GM12878 (cell line): ENCODE results near the gene TMEM163. TPM values are rescaled to one million over a fixed set of nuclear protein-coding genes. Genes with fewer than 3 reads are reported as not detected.

ENCODE experiments used
- ATAC-seq: fragments of 200-7000 bp; cut with Tn5 transposase; 3 replicates; pipeline ENCODE4 v1.9.1; 2020; ENCODE audit warnings: mild to moderate bottlenecking, moderate library complexity
- BruUV-seq: library from RNA; stranded (reverse); fragments of 400-500 nt; replicated peaks from 2 replicates; lab custom pipeline; 2021; lab: Mats Ljungman, UMichigan
- CTCF ChIA-PET: fragments of 300-600 bp; sonication (Branson Sonifier 250); formaldehyde crosslinking; extraction: SDS; loops from one replicate; lab custom pipeline; 2021; ENCODE audit warnings: inconsistent platforms; lab: Yijun Ruan, JAX
- POLR2A ChIA-PET: fragments of 350-600 bp; formaldehyde crosslinking; extraction: SDS; loops from one replicate; lab custom pipeline; 2021; ENCODE audit warnings: inconsistent platforms; lab: Charles Lee
- RAD21 ChIA-PET: fragments of 300-600 bp; sonication (Branson Sonifier 250); formaldehyde crosslinking; loops from one replicate; lab custom pipeline; 2023; ENCODE audit warnings: antibody characterized with exemption; ENCODE audit not compliant: unreplicated experiment; lab: Charles Lee
- SMC1A ChIA-PET: fragments of 300-600 bp; sonication (Branson Sonifier 250); formaldehyde crosslinking; loops from one replicate; lab custom pipeline; 2023; ENCODE audit not compliant: unreplicated experiment, uncharacterized antibody; lab: Charles Lee
- DNase-seq: peaks from one replicate; pipeline ENCODE4 v3.0.0-alpha.2; 2011; ENCODE audit warnings: low read depth, low spot score
- FAIRE-seq: peaks from 3 replicates; lab custom pipeline; 2011; peaks lifted over from hg19 to GRCh38; lab: Jason Lieb, UNC
- H2AFZ ChIP-seq: 2 replicates; pipeline ENCODE4 v1.6.0; 2011; ENCODE audit warnings: low read depth, low read length, control low read depth; ENCODE audit not compliant: control insufficient read depth
- H3K27ac ChIP-seq: 2 replicates; pipeline ENCODE4 v1.5.1; 2011; ENCODE audit warnings: control low read depth; ENCODE audit not compliant: control insufficient read depth, insufficient read depth
- H3K27me3 ChIP-seq, 2 experiments: replicated peaks in 1 of 2; 2 replicates each; pipeline versions ENCODE4 v1.6.0 to v1.6.1; 2011; ENCODE audit warnings: low read length in 1 of 2; ENCODE audit not compliant: control insufficient read depth in 2 of 2, insufficient read depth in 2 of 2
- H3K36me3 ChIP-seq, 2 experiments: 2 replicates each; pipeline ENCODE4 v1.5.1; 2011; ENCODE audit warnings: low read length in 1 of 2; ENCODE audit not compliant: control insufficient read depth in 2 of 2, insufficient read depth in 2 of 2
- H3K4me1 ChIP-seq: 2 replicates; pipeline ENCODE4 v1.6.1; 2011; ENCODE audit warnings: mild to moderate bottlenecking, low read length, moderate library complexity, mixed read lengths; ENCODE audit not compliant: control insufficient read depth, insufficient read depth
- H3K4me2 ChIP-seq: 2 replicates; pipeline ENCODE4 v1.6.0; 2011; ENCODE audit warnings: control low read depth; ENCODE audit not compliant: control insufficient read depth, insufficient read depth
- H3K4me3 ChIP-seq: fragments of 200-600 bp; sonication (generic); 2 replicates; pipeline ENCODE4 v1.5.1; 2016
- H3K79me2 ChIP-seq: 2 replicates; pipeline ENCODE4 v1.6.0; 2011; ENCODE audit warnings: low read length; ENCODE audit not compliant: control insufficient read depth, insufficient read depth
- H3K9ac ChIP-seq: 2 replicates; pipeline ENCODE4 v1.8.0; 2011; ENCODE audit warnings: low read length, control low read depth, mixed read lengths; ENCODE audit not compliant: control insufficient read depth, insufficient read depth
- H3K9me3 ChIP-seq: replicated peaks from 3 replicates; pipeline ENCODE4 v1.5.1; 2011; ENCODE audit warnings: mild to moderate bottlenecking, low read length; ENCODE audit not compliant: control insufficient read depth, insufficient read depth
- H4K20me1 ChIP-seq: 2 replicates; pipeline ENCODE4 v1.6.0; 2011; ENCODE audit not compliant: control insufficient read depth, insufficient read depth
- CBX5 ChIP-seq: sonication (generic); IDR thresholded peaks from 2 replicates; pipeline ENCODE4 v1.6.1; 2016; ENCODE audit warnings: low read depth, moderate library complexity, mild to moderate bottlenecking, inconsistent platforms
- CEBPZ ChIP-seq: fragments of 150-350 bp; IDR thresholded peaks from 2 replicates; pipeline ENCODE4 v1.6.1; 2016; ENCODE audit warnings: low read depth, low read length
- EP300 ChIP-seq, 2 experiments: fragments of 150-350 bp in 1 of 2; IDR thresholded peaks; 2 replicates each; pipeline ENCODE4 v1.6.1; 2011 to 2012; ENCODE audit warnings: low read depth in 2 of 2, low read length in 2 of 2, borderline replicate concordance in 1 of 2, improper control_type of control experiment in 1 of 2, inconsistent platforms in 1 of 2; ENCODE audit not compliant: control insufficient read depth in 1 of 2
- ESRRA ChIP-seq: IDR thresholded peaks from 2 replicates; pipeline ENCODE4 v1.6.1; 2012; ENCODE audit warnings: mild to moderate bottlenecking, low read length, improper control_type of control experiment
- JUNB ChIP-seq: IDR thresholded peaks from 2 replicates; pipeline ENCODE4 v1.6.1; 2016; ENCODE audit warnings: antibody characterized with exemption, mild to moderate bottlenecking
- MYB ChIP-seq: fragments of 150-350 bp; IDR thresholded peaks from 2 replicates; pipeline ENCODE4 v1.6.1; 2014; ENCODE audit warnings: mild to moderate bottlenecking, low read depth, low read length, borderline replicate concordance
- NFIC ChIP-seq: IDR thresholded peaks from 2 replicates; pipeline ENCODE4 v1.6.1; 2012; ENCODE audit warnings: low read depth, mild to moderate bottlenecking, inconsistent platforms, low read length, moderate library complexity
- PAX8 ChIP-seq: fragments of 450-650 bp; IDR thresholded peaks from 2 replicates; pipeline ENCODE4 v1.6.1; 2017; ENCODE audit warnings: mild to moderate bottlenecking, moderate library complexity
- POLR2AphosphoS2 ChIP-seq: IDR thresholded peaks from 2 replicates; pipeline ENCODE4 v1.6.1; 2011; ENCODE audit warnings: low read depth, mild to moderate bottlenecking, low read length, improper control_type of control experiment, moderate library complexity
- POU2F2 ChIP-seq: IDR thresholded peaks from 3 replicates; pipeline ENCODE4 v1.6.1; 2011; ENCODE audit warnings: low read depth, mild to moderate bottlenecking, low read length, borderline replicate concordance
- PRDM15 ChIP-seq: fragments of 450-650 bp; formaldehyde crosslinking; IDR thresholded peaks from 2 replicates; pipeline ENCODE4 v1.4.0; 2020; ENCODE audit warnings: mild to moderate bottlenecking, moderate library complexity
- RB1 ChIP-seq: fragments of 450-650 bp; formaldehyde crosslinking; IDR thresholded peaks from 2 replicates; pipeline ENCODE4 v1.6.1; 2017; ENCODE audit warnings: mild to moderate bottlenecking, borderline replicate concordance
- SIN3A ChIP-seq: IDR thresholded peaks from 2 replicates; pipeline ENCODE4 v1.6.1; 2012; ENCODE audit warnings: low read depth, low read length, improper control_type of control experiment
- SREBF2 ChIP-seq: IDR thresholded peaks from 2 replicates; pipeline ENCODE4 v1.6.1; 2012; ENCODE audit warnings: mild to moderate bottlenecking, low read length
- SRF ChIP-seq, 2 experiments: IDR thresholded peaks; 2 replicates each; pipeline ENCODE4 v1.6.1; 2011; ENCODE audit warnings: low read depth in 2 of 2, low read length in 2 of 2, mild to moderate bottlenecking in 1 of 2, moderate library complexity in 1 of 2
- TCF7 ChIP-seq: IDR thresholded peaks from 2 replicates; pipeline ENCODE4 v1.6.1; 2014; ENCODE audit warnings: antibody characterized with exemption, borderline replicate concordance
- ZNF384 ChIP-seq: IDR thresholded peaks from 2 replicates; pipeline ENCODE4 v1.6.1; 2012; ENCODE audit warnings: low read depth, mild to moderate bottlenecking, low read length, improper control_type of control experiment, borderline replicate concordance
- WGBS: methylation state at CpG from one replicate; pipeline ENCODE4 v1.1.6; 2016; ENCODE audit warnings: low lambda C conversion rate; ENCODE audit not compliant: insufficient replicate concordance, insufficient coverage; ENCODE audit errors: missing lambda C conversion rate; 5-methylcytosine and 5-hydroxymethylcytosine counted together
- in situ Hi-C: fragments of 300-500 bp; cut with MboI; formaldehyde crosslinking; loops from 9 replicates; pipeline ENCODE4 v1.14.3; 2018; ENCODE audit warnings: mixed read lengths
- intact Hi-C: fragments of 100-400 bp; cut with micrococcal nuclease; formaldehyde crosslinking; loops from one replicate; pipeline ENCODE4 v1.14.2; 2022; ENCODE audit not compliant: unreplicated experiment
- polyA plus RNA-seq, 11 experiments: library from polyadenylated mRNA; depleted of rRNA in 4 of 11; unstranded in 6 of 11; stranded (reverse) in 5 of 11; fragments of >200 nt; fragmentation: Nextera tagmentation in 4 of 11; fragmentation: Illumina TruSeq in 1 of 11; extraction: Ambion mirVana in 4 of 11; extraction: Trizol in 1 of 11; gene quantifications; 1 replicate in 1 of 11; 2 replicates in 10 of 11; pipeline versions ENCODE4 v1.2.1 to v1.2.3, GENCODE V29; 2011 to 2016; ENCODE audit warnings: inconsistent platforms in 2 of 11, missing spikeins in 2 of 11, low read depth in 1 of 11
- total RNA-seq, 4 experiments: library from RNA; depleted of rRNA in 3 of 4; stranded (reverse); fragments of >200 nt in 3 of 4; fragmentation: Illumina TruSeq in 1 of 4; extraction: Trizol in 1 of 4; gene quantifications; 2 replicates each; pipeline versions ENCODE4 v1.2.1 to v1.2.3, GENCODE V29; 2013 to 2021

TMEM163 gene
- total and polyA plus RNA-seq, 10 of the 15 experiments (the other 5 are each of a cell fraction or from before 2014, with no cell fraction given), result 0.05 to 0.11 (median 0.07) TPM; not detected in 4

- no peak for TF ChIP-seq SRF (IDR thresholded peaks at IDR 0.05; ENCODE audit: low read depth in 2 of 2, low read length in 2 of 2)
- no peak for TF ChIP-seq JUNB
- TF ChIP-seq PRDM15 (CRISPR knock-in tag), result no peak
- no peak for TF ChIP-seq POU2F2
- no peak for TF ChIP-seq SIN3A
- TF ChIP-seq SREBF2, result no peak
- TF ChIP-seq, all 136 proteins: peak for 0
These were observed 305.4 kb downstream of the TMEM163 start (continued) for GRCh38 chr2:134413430-134413829.

GRCh38 chr2:134412639-134412999 lies 306.2 kb downstream of the TMEM163 start:
- POLR2A ChIA-PET, result interaction anchor here (0.6 to 3.2 kb wide), 5 partner anchors 132 to 525 kb away, joined by 3 to 24 read pairs (median 3); no protein-coding TSS in a partner anchor
- no peak for TF ChIP-seq NFIC
- no peak for TF ChIP-seq EP300 (IDR thresholded peaks at IDR 0.05; ENCODE audit: borderline replicate concordance in 1 of 2, control insufficient read depth in 1 of 2, low read depth in 2 of 2, low read length in 2 of 2)
- no peak for TF ChIP-seq POLR2AphosphoS2
- no peak for TF ChIP-seq ESRRA
- TF ChIP-seq MYB, result no peak
- no peak for TF ChIP-seq PAX8
- TF ChIP-seq TCF7, result no peak
- no peak for TF ChIP-seq CEBPZ
- TF ChIP-seq ZNF384, result no peak
- no peak for TF ChIP-seq RB1
- TF ChIP-seq CBX5, result no peak

More at GRCh38 chr2:134412639-134412999, 306.2 kb downstream of the TMEM163 start:
- ChIA-PET SMC1A (interaction anchor here (0.7 to 4.0 kb wide), 37 partner anchors 8 to 528 kb away, joined by 3 to 163 read pairs (median 8); partner anchors contain the start of gene MGAT5), CTCF (interaction anchor here (0.7 to 6.3 kb wide), 42 partner anchors 9 to 533 kb away, joined by 3 to 320 read pairs (median 7); partner anchors contain the start of gene MGAT5), RAD21 (interaction anchor here (1.0 to 4.1 kb wide), 33 partner anchors 8 to 568 kb away, joined by 3 to 201 read pairs (median 6); no protein-coding TSS in a partner anchor)
- BruUV-seq, result no TSS peak
- H3K4me1 ChIP-seq, result peaks cover 27% of the 10 kb centered on the region
- no peak overlapping the region for H2AFZ ChIP-seq
- no peak overlapping the region for H3K4me3 ChIP-seq
- H3K9me3 ChIP-seq, result no peaks in the 10 kb centered on the region
- no peak overlapping the region for H3K4me2 ChIP-seq
- no peak overlapping the region for H3K9ac ChIP-seq
- no peaks in the 10 kb centered on the region; the same call in 1 of the 2 replicates for H3K79me2 ChIP-seq
- intact Hi-C loops (loop anchor here (1.0 to 5.0 kb wide), 5 partner anchors 130 to 526 kb away; no protein-coding TSS in a partner anchor), in situ Hi-C loops (loop anchor here (5.0 kb wide), 2 partner anchors 295 to 520 kb away; no protein-coding TSS in a partner anchor)
- WGBS, result 75% methylated on average over 8 of the region's 8 CpGs
- peaks cover 7 to 13% of the 10 kb centered on the region in 2 experiments for H3K36me3 ChIP-seq
- no peak overlapping the region for H3K27ac ChIP-seq
- FAIRE-seq (no peak), ATAC-seq (no peak), DNase-seq (no peak)
- no peaks in the 10 kb centered on the region for H3K27me3 ChIP-seq
- H4K20me1 ChIP-seq, result no peaks in the 10 kb centered on the region
